Measurements from ENCODE around the gene SBF2. TPM values are rescaled to one million over a fixed set of nuclear protein-coding genes. Genes with fewer than 3 reads are reported as not detected.

The SBF2 gene
- total RNA-seq, 1 donor from 2014 or later: 30.7 TPM

DNA sequence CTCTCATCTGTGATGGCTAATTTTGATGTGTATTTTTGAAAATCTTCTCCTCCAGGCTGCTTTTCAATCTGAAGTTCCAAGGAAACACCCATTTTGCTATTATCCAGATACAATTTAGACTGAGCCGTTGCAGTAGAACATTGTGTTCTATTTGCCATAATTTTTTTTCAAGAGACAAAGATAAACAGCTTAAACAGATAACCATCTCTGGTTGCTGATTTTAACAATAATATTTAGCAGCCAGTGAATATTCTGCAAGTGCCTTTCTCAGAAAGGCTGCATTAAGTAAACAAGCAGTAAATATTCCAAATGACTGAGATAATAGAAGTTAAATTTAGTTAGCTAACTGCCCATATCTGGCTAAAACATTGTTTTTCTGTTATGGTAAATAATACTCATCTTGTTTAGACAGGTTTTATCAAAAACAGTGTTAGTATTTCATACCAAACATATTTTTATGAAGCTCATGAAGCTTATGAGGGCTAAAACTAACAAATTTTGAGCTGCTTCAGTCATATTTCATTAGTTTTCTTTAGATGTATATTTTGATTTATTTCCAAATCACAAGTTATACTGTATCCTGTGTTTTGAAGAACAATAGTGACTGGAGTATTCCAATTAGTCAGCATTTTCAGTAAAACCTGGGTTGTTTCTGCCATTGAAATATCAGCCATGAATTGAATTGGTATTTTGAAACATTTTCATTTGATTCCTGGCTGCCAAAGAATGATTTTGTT lies 206.7 kb downstream of the SBF2 start:
- TF ChIP-seq, protein P1, sequence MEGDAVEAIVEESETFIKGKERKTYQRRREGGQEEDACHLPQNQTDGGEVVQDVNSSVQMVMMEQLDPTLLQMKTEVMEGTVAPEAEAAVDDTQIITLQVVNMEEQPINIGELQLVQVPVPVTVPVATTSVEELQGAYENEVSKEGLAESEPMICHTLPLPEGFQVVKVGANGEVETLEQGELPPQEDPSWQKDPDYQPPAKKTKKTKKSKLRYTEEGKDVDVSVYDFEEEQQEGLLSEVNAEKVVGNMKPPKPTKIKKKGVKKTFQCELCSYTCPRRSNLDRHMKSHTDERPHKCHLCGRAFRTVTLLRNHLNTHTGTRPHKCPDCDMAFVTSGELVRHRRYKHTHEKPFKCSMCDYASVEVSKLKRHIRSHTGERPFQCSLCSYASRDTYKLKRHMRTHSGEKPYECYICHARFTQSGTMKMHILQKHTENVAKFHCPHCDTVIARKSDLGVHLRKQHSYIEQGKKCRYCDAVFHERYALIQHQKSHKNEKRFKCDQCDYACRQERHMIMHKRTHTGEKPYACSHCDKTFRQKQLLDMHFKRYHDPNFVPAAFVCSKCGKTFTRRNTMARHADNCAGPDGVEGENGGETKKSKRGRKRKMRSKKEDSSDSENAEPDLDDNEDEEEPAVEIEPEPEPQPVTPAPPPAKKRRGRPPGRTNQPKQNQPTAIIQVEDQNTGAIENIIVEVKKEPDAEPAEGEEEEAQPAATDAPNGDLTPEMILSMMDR (IDR thresholded peaks at IDR 0.05; ENCODE audit: partially characterized antibody, unreplicated experiment): no peak
- H3K27ac Mint-ChIP-seq (ENCODE audit: unreplicated experiment): no peak overlapping the region
- no peaks in the 10 kb centered on the region for H3K4me1 Mint-ChIP-seq (ENCODE audit: low read depth, unreplicated experiment)
- no peak overlapping the region for H3K4me3 Mint-ChIP-seq (ENCODE audit: unreplicated experiment)
- DNase-seq: no peak
- no peaks in the 10 kb centered on the region for H3K27me3 Mint-ChIP-seq (ENCODE audit: unreplicated experiment)
- H3K36me3 Mint-ChIP-seq (ENCODE audit: unreplicated experiment): no peaks in the 10 kb centered on the region
- no peaks in the 10 kb centered on the region for H3K9me3 Mint-ChIP-seq (ENCODE audit: unreplicated experiment)

DNA sequence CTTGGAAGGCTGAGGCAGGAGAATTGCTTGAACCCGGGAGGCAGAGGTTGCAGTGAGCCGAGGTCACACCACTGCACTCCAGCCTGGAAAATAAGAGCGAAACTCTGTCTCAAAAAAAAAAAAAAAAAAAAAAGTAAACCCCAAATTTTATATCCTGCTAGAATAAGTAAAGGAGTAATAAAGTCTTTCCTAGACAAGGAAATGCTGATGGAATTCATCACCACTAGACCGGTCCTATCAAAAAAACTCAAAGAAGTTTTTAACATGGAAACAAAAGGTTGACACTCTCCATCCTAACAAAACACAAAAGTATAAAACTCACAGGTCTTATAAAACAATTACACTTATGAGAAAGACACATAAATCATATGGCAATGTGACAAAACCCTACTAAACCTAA lies 213.9 kb downstream of the SBF2 start:
- TF ChIP-seq, protein P1 (IDR thresholded peaks at IDR 0.05; ENCODE audit: partially characterized antibody, unreplicated experiment): no peak
- H3K4me1 Mint-ChIP-seq (ENCODE audit: low read depth, unreplicated experiment): no peaks in the 10 kb centered on the region
- no peak overlapping the region for H3K27ac Mint-ChIP-seq (ENCODE audit: unreplicated experiment)
- no peaks in the 10 kb centered on the region for H3K27me3 Mint-ChIP-seq (ENCODE audit: unreplicated experiment)
- peaks cover 2% of the 10 kb centered on the region for H3K9me3 Mint-ChIP-seq (ENCODE audit: unreplicated experiment)
- H3K36me3 Mint-ChIP-seq (ENCODE audit: unreplicated experiment): peaks cover 7% of the 10 kb centered on the region
- DNase-seq: no peak
- H3K4me3 Mint-ChIP-seq (ENCODE audit: unreplicated experiment): no peak overlapping the region

DNA sequence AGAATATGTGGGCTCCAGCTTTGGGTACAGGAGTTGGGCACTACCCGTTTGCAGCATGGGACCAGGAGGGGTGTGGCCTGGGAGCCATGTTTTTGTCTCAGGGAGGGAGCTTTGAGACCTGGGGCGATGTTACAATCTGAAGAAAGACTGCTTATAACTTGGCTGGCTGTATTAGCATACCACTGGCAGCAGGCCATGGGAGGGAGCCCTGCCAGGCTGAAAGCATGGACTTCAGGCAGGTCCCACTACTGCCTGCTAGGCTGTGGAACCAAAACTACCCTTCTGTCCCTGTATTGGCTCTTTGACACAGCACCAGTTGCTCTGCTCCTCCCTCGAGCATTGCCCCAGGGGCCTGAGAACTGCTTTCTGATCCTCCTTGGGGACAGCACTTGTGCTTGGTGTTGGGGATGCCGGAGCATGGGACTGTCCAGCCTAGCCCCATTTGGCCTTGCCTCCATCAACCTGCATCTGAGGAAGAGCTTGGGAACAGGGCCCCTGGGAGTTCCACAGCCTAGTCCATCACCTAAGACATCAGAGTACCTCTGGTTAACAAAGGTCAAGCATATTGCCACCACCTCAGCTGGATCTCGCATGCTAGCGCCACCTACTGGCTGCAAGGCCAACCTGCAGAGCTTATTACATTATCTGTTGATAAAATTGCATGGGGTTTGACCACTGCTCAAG lies 217.4 kb downstream of the SBF2 start:
- TF ChIP-seq, protein P1 (IDR thresholded peaks at IDR 0.05; ENCODE audit: partially characterized antibody, unreplicated experiment): peak; percentile 81
- peak; percentile 67 for DNase-seq
- Mint-ChIP-seq H3K27me3 (ENCODE audit: unreplicated experiment) (no peaks in the 10 kb centered on the region), H3K36me3 (ENCODE audit: unreplicated experiment) (peaks cover 7% of the 10 kb centered on the region), H3K4me3 (ENCODE audit: unreplicated experiment) (no peak overlapping the region), H3K27ac (ENCODE audit: unreplicated experiment) (no peak overlapping the region), H3K4me1 (ENCODE audit: low read depth, unreplicated experiment) (no peaks in the 10 kb centered on the region), H3K9me3 (ENCODE audit: unreplicated experiment) (peaks cover 2% of the 10 kb centered on the region)

DNA sequence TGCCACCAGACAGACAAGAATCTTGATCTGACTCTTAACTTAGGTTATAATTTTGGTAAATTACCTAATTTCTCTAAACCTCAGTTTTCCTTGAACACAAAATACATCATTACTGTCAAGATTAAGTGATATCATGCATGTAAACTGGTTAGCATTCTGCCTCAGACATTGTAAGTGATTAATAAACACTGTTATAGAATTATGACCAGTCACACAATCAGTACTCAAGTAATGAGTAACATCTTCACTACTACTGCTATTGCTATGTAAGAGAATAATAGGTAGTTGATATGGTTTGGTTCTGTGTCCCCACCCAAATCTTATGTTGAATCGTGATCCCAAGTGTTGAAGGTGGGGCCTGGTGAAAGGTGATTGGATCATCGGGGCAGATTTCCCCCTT lies 218.9 kb downstream of the SBF2 start:
- TF ChIP-seq, protein P1 (IDR thresholded peaks at IDR 0.05; ENCODE audit: partially characterized antibody, unreplicated experiment): no peak
- Mint-ChIP-seq H3K4me1 (ENCODE audit: low read depth, unreplicated experiment) (no peaks in the 10 kb centered on the region), H3K36me3 (ENCODE audit: unreplicated experiment) (peaks cover 11% of the 10 kb centered on the region), H3K4me3 (ENCODE audit: unreplicated experiment) (no peak overlapping the region), H3K27me3 (ENCODE audit: unreplicated experiment) (no peaks in the 10 kb centered on the region), H3K9me3 (ENCODE audit: unreplicated experiment) (peaks cover 2% of the 10 kb centered on the region), H3K27ac (ENCODE audit: unreplicated experiment) (no peak overlapping the region)
- no peak for DNase-seq

DNA sequence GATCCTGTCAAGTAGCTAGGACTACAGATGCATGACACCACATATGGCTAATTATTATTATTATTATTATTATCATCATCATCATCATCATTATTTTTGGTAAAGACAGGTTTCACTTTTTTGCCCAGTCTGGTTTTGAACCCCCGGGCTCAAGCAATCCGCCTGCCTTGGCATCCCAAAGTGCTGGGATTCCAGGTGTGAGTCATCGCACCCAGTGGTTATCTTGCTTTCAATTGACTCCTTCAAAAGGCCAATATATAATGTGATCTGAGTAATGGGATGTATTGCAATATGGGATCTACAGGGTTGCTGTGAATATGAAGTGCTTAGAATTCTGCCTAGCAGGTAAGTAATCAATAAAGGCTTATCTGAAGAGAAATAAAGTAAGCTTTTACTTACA lies 221.2 kb downstream of the SBF2 start:
- Mint-ChIP-seq H3K4me3 (ENCODE audit: unreplicated experiment) (no peak overlapping the region), H3K27me3 (ENCODE audit: unreplicated experiment) (no peaks in the 10 kb centered on the region)

More for the DNA sequence above, 221.2 kb downstream of the SBF2 start:
- peaks cover 2% of the 10 kb centered on the region for H3K9me3 Mint-ChIP-seq (ENCODE audit: unreplicated experiment)
- TF ChIP-seq, protein P1 (IDR thresholded peaks at IDR 0.05; ENCODE audit: partially characterized antibody, unreplicated experiment): no peak
- no peak for DNase-seq
- H3K4me1 Mint-ChIP-seq (ENCODE audit: low read depth, unreplicated experiment): no peaks in the 10 kb centered on the region
- H3K36me3 Mint-ChIP-seq (ENCODE audit: unreplicated experiment): peaks cover 4% of the 10 kb centered on the region
- H3K27ac Mint-ChIP-seq (ENCODE audit: unreplicated experiment): no peak overlapping the region

Data from glutamatergic neuron (in vitro differentiated cells).